Measurements from ENCODE around the gene COA1.

COA1 gene

DNA sequence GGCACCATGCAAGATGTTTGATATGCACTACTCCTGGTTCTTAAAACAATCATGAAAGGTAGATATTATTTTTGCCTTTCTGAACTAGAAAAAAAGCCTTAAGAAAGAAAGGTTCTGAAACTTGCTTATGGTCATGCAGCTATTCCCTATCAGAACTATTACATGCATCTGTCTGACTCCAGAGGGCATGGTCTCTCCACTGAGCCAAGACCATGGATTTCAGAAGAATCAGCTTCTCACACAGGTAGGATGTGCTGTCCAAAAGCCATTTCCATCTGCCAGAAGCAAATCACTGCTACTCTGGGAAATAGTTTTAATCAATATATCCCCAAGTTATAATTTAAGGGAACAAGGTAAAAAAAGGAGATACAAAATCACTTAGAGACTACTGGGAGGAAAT lies 77.0 kb downstream of the COA1 start:
- Histone ChIP-seq H2AK5ac (ENCODE audit: low read length, severe bottlenecking) (peak overlapping the region; percentile 55), H3K9ac (ENCODE audit: low read length) (no peak overlapping the region), H3K27ac (ENCODE audit: low read length, poor library complexity, severe bottlenecking) (no peak overlapping the region), H3K79me1 (replicated peaks; ENCODE audit: low read length, poor library complexity, severe bottlenecking) (peaks cover 20% of the 10 kb centered on the region), H3K4ac (ENCODE audit: low read depth in 1 of 2, low read length in 2 of 2) (no peak overlapping the region), H3K4me1 (ENCODE audit: control insufficient read depth, insufficient read depth, low read depth, low read length) (peaks cover 19% of the 10 kb centered on the region), H3K4me2 (ENCODE audit: low read length, poor library complexity, severe bottlenecking) (no peak overlapping the region), H2BK5ac (ENCODE audit: low read depth, low read length, poor library complexity, severe bottlenecking) (no peak overlapping the region), H3K36me3 (ENCODE audit: control insufficient read depth in 1 of 2, insufficient read depth in 2 of 2, low read depth in 1 of 2, low read length in 2 of 2) (no peaks in the 10 kb centered on the region), H3K14ac (ENCODE audit: low read length in 2 of 2) (no peak overlapping the region), H3K9me3 (ENCODE audit: control insufficient read depth, low read length) (no peaks in the 10 kb centered on the region), H2BK15ac (ENCODE audit: low read depth, poor library complexity, severe bottlenecking) (no peak overlapping the region), H2BK12ac (ENCODE audit: low read length in 2 of 2) (peak overlapping the region; percentile 8 to 85), H3K4me3 (ENCODE audit: insufficient read depth in 1 of 2, low read depth in 1 of 2, low read length in 2 of 2) (no peak overlapping the region), H3K18ac (ENCODE audit: low read depth in 1 of 2, low read length in 2 of 2) (peak overlapping the region in 1 of 2 experiments; percentile 45), H2AFZ (ENCODE audit: low read depth, low read length) (no peak overlapping the region), H3K27me3 (ENCODE audit: control insufficient read depth in 1 of 2, insufficient read depth in 1 of 2, low read length in 2 of 2) (no peaks in the 10 kb centered on the region), H3K23ac (ENCODE audit: low read length in 2 of 2) (no peak overlapping the region), H2BK120ac (ENCODE audit: low read depth, low read length) (peak overlapping the region; percentile 73), H4K8ac (ENCODE audit: low read length) (no peak overlapping the region), H4K91ac (ENCODE audit: low read length) (peak overlapping the region; percentile 54)
- no peak for DNase-seq

GRCh38 chr7:43650457-43651052 lies 78.8 kb downstream of the COA1 start:
- H2BK5ac ChIP-seq (ENCODE audit: low read depth, low read length, poor library complexity, severe bottlenecking): peak overlapping the region; percentile 71
- peaks cover 32% of the 10 kb centered on the region for H3K4me1 ChIP-seq (ENCODE audit: control insufficient read depth, insufficient read depth, low read depth, low read length)
- peak overlapping the region in 1 of 2 experiments; percentile 70 for H2BK12ac ChIP-seq (ENCODE audit: low read length in 2 of 2)
- no peaks in the 10 kb centered on the region for H3K27me3 ChIP-seq (ENCODE audit: control insufficient read depth in 1 of 2, insufficient read depth in 1 of 2, low read length in 2 of 2)
- peak overlapping the region; percentile 92 for H2BK15ac ChIP-seq (ENCODE audit: low read depth, poor library complexity, severe bottlenecking)
- DNase-seq: peak; percentile 65
- peak overlapping the region; percentile 90 for H3K27ac ChIP-seq (ENCODE audit: low read length, poor library complexity, severe bottlenecking)
- H3K79me1 ChIP-seq (replicated peaks; ENCODE audit: low read length, poor library complexity, severe bottlenecking): peaks cover 19% of the 10 kb centered on the region
- H3K36me3 ChIP-seq (ENCODE audit: control insufficient read depth in 1 of 2, insufficient read depth in 2 of 2, low read depth in 1 of 2, low read length in 2 of 2): no peaks in the 10 kb centered on the region
- H3K4ac ChIP-seq (ENCODE audit: low read depth in 1 of 2, low read length in 2 of 2): peak overlapping the region; percentile 57 to 84
- H3K18ac ChIP-seq (ENCODE audit: low read depth in 1 of 2, low read length in 2 of 2): peak overlapping the region; percentile 65 to 88
- H4K91ac ChIP-seq (ENCODE audit: low read length): peak overlapping the region; percentile 80
- H3K9ac ChIP-seq (ENCODE audit: low read length): peak overlapping the region; percentile 82
- H3K14ac ChIP-seq (ENCODE audit: low read length in 2 of 2): no peak overlapping the region
- peak overlapping the region; percentile 67 for H4K8ac ChIP-seq (ENCODE audit: low read length)
- H2AK5ac ChIP-seq (ENCODE audit: low read length, severe bottlenecking): peak overlapping the region; percentile 86
- peak overlapping the region; percentile 97 for H2BK120ac ChIP-seq (ENCODE audit: low read depth, low read length)
- H3K23ac ChIP-seq (ENCODE audit: low read length in 2 of 2): no peak overlapping the region
- no peak overlapping the region for H2AFZ ChIP-seq (ENCODE audit: low read depth, low read length)
- no peak overlapping the region for H3K4me3 ChIP-seq (ENCODE audit: insufficient read depth in 1 of 2, low read depth in 1 of 2, low read length in 2 of 2)
- H3K9me3 ChIP-seq (ENCODE audit: control insufficient read depth, low read length): no peaks in the 10 kb centered on the region
- WGBS: 5% methylated on average over 9 of the region's 9 CpGs
- no peak overlapping the region for H3K4me2 ChIP-seq (ENCODE audit: low read length, poor library complexity, severe bottlenecking)

DNA sequence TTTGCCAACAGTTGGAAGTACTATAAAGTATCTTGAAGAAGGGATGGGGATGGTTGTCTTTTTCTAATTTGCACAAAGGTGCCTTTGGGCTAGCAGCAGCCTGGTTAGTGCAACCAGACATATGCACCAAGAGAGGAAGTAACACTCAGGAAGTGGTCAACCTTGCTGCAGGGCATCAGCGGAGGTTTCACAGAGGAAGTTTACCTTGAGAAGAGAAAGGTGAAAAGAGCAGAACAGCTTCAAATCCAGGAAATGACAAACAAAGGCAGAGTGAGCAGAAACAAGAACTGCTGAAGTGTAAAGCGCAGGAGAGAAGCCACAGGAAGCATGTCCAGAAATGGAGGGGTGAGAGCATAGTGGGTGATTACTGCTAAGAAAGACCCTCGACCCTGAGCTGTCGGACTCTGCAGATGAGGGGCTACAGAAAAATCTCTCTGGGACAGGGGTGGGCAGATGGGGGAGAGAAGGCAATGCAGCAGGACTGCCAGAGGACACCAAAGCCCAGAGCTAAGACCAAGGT lies 79.5 kb downstream of the COA1 start:
- H3K9ac ChIP-seq (ENCODE audit: low read length): peak overlapping the region; percentile 82
- DNase-seq: peak; percentile 40
- no peaks in the 10 kb centered on the region for H3K27me3 ChIP-seq (ENCODE audit: control insufficient read depth in 1 of 2, insufficient read depth in 1 of 2, low read length in 2 of 2)

GRCh38 chr7:43648473-43649406 lies 80.6 kb downstream of the COA1 start:
- Histone ChIP-seq H3K36me3 (ENCODE audit: control insufficient read depth in 1 of 2, insufficient read depth in 2 of 2, low read depth in 1 of 2, low read length in 2 of 2) (peaks cover 4 to 12% of the 10 kb centered on the region in 2 experiments), H3K79me1 (replicated peaks; ENCODE audit: low read length, poor library complexity, severe bottlenecking) (peaks cover 19% of the 10 kb centered on the region), H3K4me2 (ENCODE audit: low read length, poor library complexity, severe bottlenecking) (peak overlapping the region; percentile 35), H4K91ac (ENCODE audit: low read length) (peak overlapping the region; percentile 58), H2BK120ac (ENCODE audit: low read depth, low read length) (peak overlapping the region; percentile 75), H3K18ac (ENCODE audit: low read depth in 1 of 2, low read length in 2 of 2) (peak overlapping the region; percentile 64 to 78), H4K8ac (ENCODE audit: low read length) (peak overlapping the region; percentile 59), H3K23ac (ENCODE audit: low read length in 2 of 2) (no peak overlapping the region), H3K27ac (ENCODE audit: low read length, poor library complexity, severe bottlenecking) (peak overlapping the region; percentile 96), H2BK12ac (ENCODE audit: low read length in 2 of 2) (peak overlapping the region; percentile 40 to 61), H2AFZ (ENCODE audit: low read depth, low read length) (no peak overlapping the region), H2AK5ac (ENCODE audit: low read length, severe bottlenecking) (peak overlapping the region; percentile 86), H3K4me3 (ENCODE audit: insufficient read depth in 1 of 2, low read depth in 1 of 2, low read length in 2 of 2) (no peak overlapping the region), H3K27me3 (ENCODE audit: control insufficient read depth in 1 of 2, insufficient read depth in 1 of 2, low read length in 2 of 2) (no peaks in the 10 kb centered on the region), H2BK5ac (ENCODE audit: low read depth, low read length, poor library complexity, severe bottlenecking) (peak overlapping the region; percentile 78), H3K4me1 (ENCODE audit: control insufficient read depth, insufficient read depth, low read depth, low read length) (peaks cover 34% of the 10 kb centered on the region), H2BK15ac (ENCODE audit: low read depth, poor library complexity, severe bottlenecking) (peak overlapping the region; percentile 32), H3K9me3 (ENCODE audit: control insufficient read depth, low read length) (no peaks in the 10 kb centered on the region), H3K9ac (ENCODE audit: low read length) (peak overlapping the region; percentile 82), H3K4ac (ENCODE audit: low read depth in 1 of 2, low read length in 2 of 2) (peak overlapping the region; percentile 25 to 83), H3K14ac (ENCODE audit: low read length in 2 of 2) (no peak overlapping the region)
- DNase-seq: peak; percentile 70
- WGBS: 38% methylated on average over 6 of the region's 8 CpGs

More for the DNA sequence above, 79.5 kb downstream of the COA1 start:
- H2BK12ac ChIP-seq (ENCODE audit: low read length in 2 of 2): peak overlapping the region in 1 of 2 experiments; percentile 60
- H2AK5ac ChIP-seq (ENCODE audit: low read length, severe bottlenecking): peak overlapping the region; percentile 40
- H3K79me1 ChIP-seq (replicated peaks; ENCODE audit: low read length, poor library complexity, severe bottlenecking): peaks cover 19% of the 10 kb centered on the region
- no peak overlapping the region for H2BK5ac ChIP-seq (ENCODE audit: low read depth, low read length, poor library complexity, severe bottlenecking)
- peaks cover 0 to 5% of the 10 kb centered on the region in 2 experiments for H3K36me3 ChIP-seq (ENCODE audit: control insufficient read depth in 1 of 2, insufficient read depth in 2 of 2, low read depth in 1 of 2, low read length in 2 of 2)
- peak overlapping the region; percentile 29 for H2BK120ac ChIP-seq (ENCODE audit: low read depth, low read length)
- H3K23ac ChIP-seq (ENCODE audit: low read length in 2 of 2): no peak overlapping the region
- H3K27ac ChIP-seq (ENCODE audit: low read length, poor library complexity, severe bottlenecking): peak overlapping the region; percentile 96
- H2BK15ac ChIP-seq (ENCODE audit: low read depth, poor library complexity, severe bottlenecking): no peak overlapping the region
- no peak overlapping the region for H4K91ac ChIP-seq (ENCODE audit: low read length)
- H3K4ac ChIP-seq (ENCODE audit: low read depth in 1 of 2, low read length in 2 of 2): peak overlapping the region; percentile 50 to 83
- H4K8ac ChIP-seq (ENCODE audit: low read length): peak overlapping the region; percentile 72
- H2AFZ ChIP-seq (ENCODE audit: low read depth, low read length): no peak overlapping the region
- 19% methylated on average over 4 of the region's 4 CpGs for WGBS
- H3K18ac ChIP-seq (ENCODE audit: low read depth in 1 of 2, low read length in 2 of 2): peak overlapping the region in 1 of 2 experiments; percentile 73
- peaks cover 32% of the 10 kb centered on the region for H3K4me1 ChIP-seq (ENCODE audit: control insufficient read depth, insufficient read depth, low read depth, low read length)
- H3K9me3 ChIP-seq (ENCODE audit: control insufficient read depth, low read length): no peaks in the 10 kb centered on the region
- H3K4me2 ChIP-seq (ENCODE audit: low read length, poor library complexity, severe bottlenecking): no peak overlapping the region
- no peak overlapping the region for H3K14ac ChIP-seq (ENCODE audit: low read length in 2 of 2)
- H3K4me3 ChIP-seq (ENCODE audit: insufficient read depth in 1 of 2, low read depth in 1 of 2, low read length in 2 of 2): no peak overlapping the region

Data from mesenchymal stem cell (in vitro differentiated cells and primary cell).